KMS-11 (cell line): ENCODE measurements around the gene UQCRC1.

Experiments used
- H2AFZ ChIP-seq: fragments of 200-600 bp; sonication (generic); 2 replicates; pipeline ENCODE4 v1.6.1; 2016; ENCODE audit warnings: antibody characterized with exemption, mixed run types, low read depth
- H3K27ac ChIP-seq: fragments of 200-600 bp; sonication (generic); 2 replicates; pipeline ENCODE4 v1.6.1; 2016; ENCODE audit warnings: mild to moderate bottlenecking, mixed run types
- H3K27me3 ChIP-seq: fragments of 200-600 bp; sonication (generic); 2 replicates; pipeline ENCODE4 v1.6.1; 2017; ENCODE audit warnings: mild to moderate bottlenecking, low read depth, mixed run types, moderate library complexity; ENCODE audit not compliant: insufficient read depth
- H3K36me3 ChIP-seq: fragments of 200-600 bp; sonication (generic); 2 replicates; pipeline ENCODE4 v1.6.1; 2017; ENCODE audit warnings: mild to moderate bottlenecking, mixed run types; ENCODE audit not compliant: insufficient read depth
- H3K4me1 ChIP-seq: fragments of 200-600 bp; sonication (generic); 2 replicates; pipeline ENCODE4 v1.6.1; 2016; ENCODE audit warnings: mild to moderate bottlenecking, low read depth, mixed run types; ENCODE audit not compliant: poor library complexity, severe bottlenecking
- H3K4me2 ChIP-seq: fragments of 200-600 bp; sonication (generic); 2 replicates; pipeline ENCODE4 v1.7.0; 2016; ENCODE audit warnings: mild to moderate bottlenecking, mixed run types
- H3K4me3 ChIP-seq: fragments of 200-600 bp; sonication (generic); IDR thresholded peaks from 2 replicates; pipeline ENCODE4 v1.6.1; 2017; ENCODE audit warnings: low read depth, low read length, mixed read lengths; ENCODE audit not compliant: insufficient read depth
- H3K79me2 ChIP-seq: fragments of 200-600 bp; sonication (generic); 2 replicates; pipeline ENCODE4 v1.6.1; 2016; ENCODE audit warnings: low read depth, mixed run types; ENCODE audit not compliant: insufficient read depth
- H3K9ac ChIP-seq: fragments of 200-600 bp; sonication (generic); 2 replicates; pipeline ENCODE4 v1.6.1; 2016; ENCODE audit warnings: mild to moderate bottlenecking, mixed run types
- H4K20me1 ChIP-seq: fragments of 200-600 bp; sonication (generic); 2 replicates; pipeline ENCODE4 v1.6.1; 2016; ENCODE audit warnings: mild to moderate bottlenecking, mixed run types; ENCODE audit not compliant: insufficient read depth
- CTCF ChIP-seq: fragments of 200-600 bp; sonication (generic); conservative IDR thresholded peaks from 2 replicates; pipeline ENCODE4 v1.6.1; 2017; ENCODE audit warnings: low read depth, mild to moderate bottlenecking, antibody characterized with exemption, low read length, moderate library complexity, mixed read lengths

Gene UQCRC1

DNA sequence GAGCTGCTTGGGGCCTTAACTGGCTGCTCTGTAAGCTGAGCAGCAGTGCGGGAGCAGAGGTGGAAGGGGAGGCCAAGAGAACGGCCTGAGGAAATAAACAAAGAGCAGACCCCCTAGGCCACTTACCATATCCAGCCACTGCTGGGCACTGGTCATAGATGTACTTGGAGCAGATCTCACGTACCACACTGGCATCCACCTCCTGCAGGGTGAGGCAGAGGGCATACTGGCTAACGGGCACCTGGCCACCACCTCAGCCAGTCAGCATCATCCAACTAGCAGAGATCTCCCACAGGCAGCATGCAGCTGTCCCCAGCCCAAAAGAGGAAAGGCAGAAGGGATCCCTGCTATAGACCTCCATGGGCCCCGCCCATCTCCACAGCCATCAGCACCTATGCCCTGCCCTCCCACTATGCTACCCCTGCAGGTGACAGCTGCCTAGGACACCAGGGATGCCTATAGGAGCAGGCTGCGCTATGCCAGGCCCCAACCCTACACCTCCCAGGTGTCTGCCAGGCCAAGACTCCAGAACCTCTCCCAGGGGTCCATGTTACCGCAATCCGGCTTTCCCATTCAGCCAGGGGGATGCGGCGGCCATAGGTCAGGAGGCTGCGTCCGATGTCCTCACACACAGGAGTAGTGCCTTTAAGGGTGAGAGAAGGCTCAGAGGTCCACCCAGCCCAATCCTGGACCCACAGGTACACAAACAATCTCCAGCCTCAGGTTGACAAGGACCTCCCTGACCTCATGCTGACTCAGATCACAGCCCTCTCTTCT is 9.7 kb downstream of the UQCRC1 start:
- Histone ChIP-seq H3K4me1 (no peaks in the 10 kb centered on the region), H3K36me3 (no peaks in the 10 kb centered on the region), H2AFZ (no peak overlapping the region), H3K9ac (no peak overlapping the region), H3K27me3 (no peaks in the 10 kb centered on the region), H4K20me1 (no peaks in the 10 kb centered on the region), H3K79me2 (no peaks in the 10 kb centered on the region), H3K4me2 (no peak overlapping the region), H3K4me3 (no peak overlapping the region), H3K27ac (no peak overlapping the region)
- TF ChIP-seq CTCF, result no peak

DNA sequence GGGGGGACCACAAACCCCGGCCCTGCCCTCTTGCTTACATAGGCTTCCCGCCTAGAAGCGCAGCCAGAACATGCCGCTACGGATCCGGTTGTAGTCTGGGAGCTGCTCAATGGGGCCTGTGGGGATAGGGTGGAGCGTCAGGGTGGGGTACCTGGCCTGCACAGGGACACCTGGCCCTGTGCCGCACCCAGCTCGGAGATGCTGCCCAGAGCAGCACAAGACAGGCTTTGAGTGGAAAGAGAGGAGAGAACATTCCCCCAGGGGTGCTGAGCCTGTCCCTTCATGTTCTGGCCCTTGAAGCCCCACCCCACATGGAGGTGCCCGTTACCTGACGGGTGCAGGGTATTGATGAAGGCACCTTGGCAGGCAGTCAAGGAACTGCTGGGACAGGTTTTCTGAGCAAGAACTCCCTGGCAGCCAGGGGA is 10.4 kb downstream of the UQCRC1 start:
- TF ChIP-seq CTCF, result no peak
- no peaks in the 10 kb centered on the region for H3K27me3 ChIP-seq
- no peak overlapping the region for H3K9ac ChIP-seq
- H3K4me2 ChIP-seq, result no peak overlapping the region
- no peak overlapping the region for H3K27ac ChIP-seq
- no peaks in the 10 kb centered on the region for H3K79me2 ChIP-seq
- no peaks in the 10 kb centered on the region for H3K4me1 ChIP-seq
- H4K20me1 ChIP-seq, result no peaks in the 10 kb centered on the region
- H2AFZ ChIP-seq, result no peak overlapping the region
- H3K4me3 ChIP-seq, result no peak overlapping the region
- H3K36me3 ChIP-seq, result no peaks in the 10 kb centered on the region

DNA sequence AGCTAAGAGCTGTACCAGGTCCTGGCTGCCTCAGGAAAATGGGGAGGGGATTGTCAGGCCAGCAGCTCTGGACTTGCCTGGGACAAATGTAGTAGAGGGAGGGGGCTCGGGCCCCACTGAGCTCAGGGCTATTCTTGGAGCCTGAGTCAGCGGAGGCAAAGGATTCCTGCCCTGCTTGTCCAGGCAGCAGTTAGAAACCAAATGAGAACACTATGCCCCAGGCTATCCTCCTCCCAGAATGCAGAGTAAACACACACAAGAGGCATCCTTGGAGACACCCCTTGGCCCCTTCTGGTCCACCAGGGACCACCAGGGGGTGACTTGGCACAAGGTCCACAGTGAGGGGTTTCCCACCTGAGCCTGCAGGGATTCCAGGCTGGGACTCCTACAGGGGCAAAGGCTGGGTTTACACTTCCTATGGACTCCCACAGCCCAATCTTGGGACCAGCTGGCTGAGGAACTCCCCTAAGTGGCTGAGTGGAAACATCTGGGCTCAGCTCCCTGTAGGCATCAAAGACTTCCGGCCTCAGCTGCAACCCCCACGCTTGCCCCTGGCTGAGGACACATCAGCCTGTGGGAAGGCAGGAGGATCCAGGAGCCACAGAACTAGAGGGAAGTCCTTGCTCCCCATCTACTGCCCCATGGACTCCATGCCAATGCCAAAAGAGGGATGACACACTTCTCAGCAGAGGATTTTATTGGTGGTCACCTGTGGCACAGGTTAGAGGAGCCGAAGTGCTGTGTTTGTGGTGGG is 10.9 kb downstream of the UQCRC1 start:
- no peak overlapping the region for H3K4me2 ChIP-seq
- H3K4me1 ChIP-seq, result no peaks in the 10 kb centered on the region
- TF ChIP-seq CTCF, result no peak
- no peak overlapping the region for H3K9ac ChIP-seq
- H3K27me3 ChIP-seq, result no peaks in the 10 kb centered on the region
- no peak overlapping the region for H2AFZ ChIP-seq
- no peak overlapping the region for H3K4me3 ChIP-seq
- no peak overlapping the region for H3K27ac ChIP-seq
- H3K79me2 ChIP-seq, result no peaks in the 10 kb centered on the region
- H3K36me3 ChIP-seq, result no peaks in the 10 kb centered on the region
- no peaks in the 10 kb centered on the region for H4K20me1 ChIP-seq

GRCh38 chr3:48597408-48597800 is 12.0 kb downstream of the UQCRC1 start:
- Histone ChIP-seq H3K79me2 (no peaks in the 10 kb centered on the region), H3K36me3 (no peaks in the 10 kb centered on the region), H4K20me1 (no peaks in the 10 kb centered on the region), H3K9ac (no peak overlapping the region), H3K4me1 (no peaks in the 10 kb centered on the region), H3K27me3 (no peaks in the 10 kb centered on the region), H3K4me2 (no peak overlapping the region), H3K4me3 (no peak overlapping the region), H3K27ac (no peak overlapping the region), H2AFZ (no peak overlapping the region)
- no peak for TF ChIP-seq CTCF
